Measurements from ENCODE around the gene FAM117B. TPM values are rescaled to one million over a fixed set of nuclear protein-coding genes. Genes with fewer than 3 reads are reported as not detected.
A peak's percentile ranks its signal among the peaks of the same experiment; 100 is the strongest.

The FAM117B gene
- total RNA-seq, 1 donor, result 1.7 TPM

GRCh38 chr2:202720226-202720625 is 85.5 kb downstream of the FAM117B start:
- no peak for TF ChIP-seq CTCF (IDR thresholded peaks at IDR 0.05; ENCODE audit: insufficient read depth, low read depth, low read length)
- no peak for DNase-seq (ENCODE audit: low read depth)
- no peak overlapping the region for H3K4me3 ChIP-seq (ENCODE audit: low read depth, low read length)

GRCh38 chr2:202721621-202722020 is 86.9 kb downstream of the FAM117B start:
- no peak for TF ChIP-seq CTCF (IDR thresholded peaks at IDR 0.05; ENCODE audit: insufficient read depth, low read depth, low read length)
- DNase-seq (ENCODE audit: low read depth), result peak; percentile 91
- no peak overlapping the region for H3K4me3 ChIP-seq (ENCODE audit: low read depth, low read length)

- TF ChIP-seq CTCF (IDR thresholded peaks at IDR 0.05; ENCODE audit: insufficient read depth, low read depth, low read length), result no peak
Measured at GRCh38 chr2:202723746-202724145, 89.0 kb downstream of the FAM117B start.

GRCh38 chr2:202726070-202726469 is 91.3 kb downstream of the FAM117B start:
- peak; percentile 74 for DNase-seq (ENCODE audit: low read depth)
- TF ChIP-seq CTCF (IDR thresholded peaks at IDR 0.05; ENCODE audit: insufficient read depth, low read depth, low read length), result no peak
- no peak overlapping the region for H3K4me3 ChIP-seq (ENCODE audit: low read depth, low read length)

More at GRCh38 chr2:202723746-202724145, 89.0 kb downstream of the FAM117B start:
- peak; percentile 54 for DNase-seq (ENCODE audit: low read depth)
- H3K4me3 ChIP-seq (ENCODE audit: low read depth, low read length), result no peak overlapping the region

GRCh38 chr2:202736826-202737225 is 102.1 kb downstream of the FAM117B start:
- H3K4me3 ChIP-seq (ENCODE audit: low read depth, low read length), result no peak overlapping the region
- DNase-seq (ENCODE audit: low read depth), result no peak
- no peak for TF ChIP-seq CTCF (IDR thresholded peaks at IDR 0.05; ENCODE audit: insufficient read depth, low read depth, low read length)

- no peak for TF ChIP-seq CTCF (IDR thresholded peaks at IDR 0.05; ENCODE audit: insufficient read depth, low read depth, low read length)
- H3K4me3 ChIP-seq (ENCODE audit: low read depth, low read length), result no peak overlapping the region
- DNase-seq (ENCODE audit: low read depth), result no peak
Measured at GRCh38 chr2:202743613-202744012, 108.8 kb downstream of the FAM117B start.

- no peak overlapping the region for H3K4me3 ChIP-seq (ENCODE audit: low read depth, low read length)
- TF ChIP-seq CTCF (IDR thresholded peaks at IDR 0.05; ENCODE audit: insufficient read depth, low read depth, low read length), result no peak
- no peak for DNase-seq (ENCODE audit: low read depth)
Measured at GRCh38 chr2:202749477-202749876, 114.7 kb downstream of the FAM117B start.
